Activated T-helper 1 cell treated with Interleukin-2 at 50 U/mL for 16 hours (primary cell): ENCODE measurements around the gene TCEA3.
A peak's percentile ranks its signal among the peaks of the same experiment; 100 is the strongest.

Source experiments
- DNase-seq: peaks from one replicate; pipeline ENCODE4 v3.0.0-alpha.2; 2020; ENCODE audit warnings: low read depth

The TCEA3 gene

GRCh38 chr1:23421343-23421742 is 3.2 kb downstream of the TCEA3 start:
- DNase-seq = no peak

GRCh38 chr1:23420778-23421177 is 3.8 kb downstream of the TCEA3 start:
- no peak for DNase-seq

GRCh38 chr1:23419180-23419579 is 5.4 kb downstream of the TCEA3 start:
- no peak for DNase-seq

GRCh38 chr1:23417570-23417969 is 7.0 kb downstream of the TCEA3 start:
- DNase-seq = no peak

GRCh38 chr1:23416964-23417363 is 7.6 kb downstream of the TCEA3 start:
- DNase-seq = no peak

GRCh38 chr1:23408797-23409290 is 15.7 kb downstream of the TCEA3 start:
- DNase-seq = no peak

- no peak for DNase-seq
These were observed 17.4 kb downstream of the TCEA3 start for GRCh38 chr1:23407016-23407630.

GRCh38 chr1:23405946-23406345 is 18.6 kb downstream of the TCEA3 start:
- DNase-seq = no peak

- DNase-seq = peak; percentile 72
These were observed 20.6 kb downstream of the TCEA3 start for GRCh38 chr1:23403735-23404486.

- DNase-seq = no peak
These were observed 21.2 kb downstream of the TCEA3 start for GRCh38 chr1:23403355-23403734.

GRCh38 chr1:23403038-23403336 is 21.6 kb downstream of the TCEA3 start:
- no peak for DNase-seq

- DNase-seq = no peak
These were observed 22.1 kb downstream of the TCEA3 start for GRCh38 chr1:23402286-23403037.

GRCh38 chr1:23401313-23401712 is 23.2 kb downstream of the TCEA3 start:
- DNase-seq = no peak

- no peak for DNase-seq
These were observed 24.0 kb downstream of the TCEA3 start for GRCh38 chr1:23400324-23401114.

GRCh38 chr1:23399229-23399628 is 25.3 kb downstream of the TCEA3 start:
- DNase-seq = no peak

- no peak for DNase-seq
These were observed 26.6 kb downstream of the TCEA3 start for GRCh38 chr1:23397908-23398307.

GRCh38 chr1:23396380-23396779 is 28.2 kb downstream of the TCEA3 start:
- DNase-seq = no peak

GRCh38 chr1:23395849-23396248 is 28.7 kb downstream of the TCEA3 start:
- DNase-seq = no peak

- DNase-seq = no peak
These were observed 29.3 kb downstream of the TCEA3 start for GRCh38 chr1:23395154-23395724.

GRCh38 chr1:23394684-23395083 is 29.9 kb downstream of the TCEA3 start:
- DNase-seq = no peak

- no peak for DNase-seq
These were observed 30.4 kb downstream of the TCEA3 start for GRCh38 chr1:23394181-23394580.

- DNase-seq = no peak
These were observed 30.8 kb downstream of the TCEA3 start for GRCh38 chr1:23393706-23394105.
